Colonic mucosa (tissue), 4 donors: ENCODE measurements around the gene C6. TPM values are rescaled to one million over a fixed set of nuclear protein-coding genes. Genes with fewer than 3 reads are reported as not detected.

Source experiments
- DNase-seq: peaks from one replicate; pipeline ENCODE4 v3.0.0-alpha.2; 2020
- H3K27ac ChIP-seq: fragments of 200-600 bp; one replicate; pipeline ENCODE4 v1.8.0; 2021
- H3K27me3 ChIP-seq: fragments of 200-600 bp; one replicate; pipeline ENCODE4 v1.8.0; 2021
- H3K36me3 ChIP-seq: fragments of 200-600 bp; one replicate; pipeline ENCODE4 v1.8.0; 2021
- H3K4me1 ChIP-seq: fragments of 200-600 bp; one replicate; pipeline ENCODE4 v1.8.0; 2021; ENCODE audit warnings: mild to moderate bottlenecking
- H3K4me3 ChIP-seq: fragments of 200-600 bp; one replicate; pipeline ENCODE4 v1.8.0; 2021
- H3K9ac ChIP-seq, 2 donors: one replicate each; pipeline ENCODE4 v1.7.0; 2013; ENCODE audit warnings: control low read depth in 2 of 2, low read depth in 2 of 2, low read length in 2 of 2
- H3K9me3 ChIP-seq: fragments of 200-600 bp; one replicate; pipeline ENCODE4 v1.8.0; 2021
- CTCF ChIP-seq: fragments of 200-600 bp; IDR thresholded peaks from one replicate; pipeline ENCODE4 v1.8.0; 2022; ENCODE audit warnings: antibody characterized with exemption, mild to moderate bottlenecking
- intact Hi-C: fragments of 100-400 bp; cut with DNase I; formaldehyde crosslinking; loops from one replicate; pipeline ENCODE4 v1.14.1; 2022
- total RNA-seq, 2 donors: library from RNA; stranded (reverse); fragmentation: NEBNext Ultra II Directional in 1 of 2; extraction: Animal tissue kit (Norgen Biotek cat#: 25700) in 1 of 2; gene quantifications; one replicate each; pipeline ENCODE4 v1.2.1, GENCODE V29; 2021
- donor health status: healthy.
- donor health status: DM: no; HTN: no; CAD: no.
- donor health status: DM: no; HTN: no; CAD: no.

The C6 gene
- total RNA-seq, 2 donors from 2014 or later = 1.1 to 1.4 TPM

- no peaks in the 10 kb centered on the region for H3K9me3 ChIP-seq
- H3K27me3 ChIP-seq = no peaks in the 10 kb centered on the region
- no peak for TF ChIP-seq CTCF
- no peak for DNase-seq
- intact Hi-C loops = no loop called here
- H3K9ac ChIP-seq = no peak overlapping the region
- H3K4me1 ChIP-seq = no peaks in the 10 kb centered on the region
- no peak overlapping the region for H3K4me3 ChIP-seq
- no peaks in the 10 kb centered on the region for H3K36me3 ChIP-seq
- no peak overlapping the region for H3K27ac ChIP-seq
Observed at GRCh38 chr5:41151564-41151963, 61.8 kb downstream of the C6 start.

GRCh38 chr5:41148448-41148847, 64.9 kb downstream of the C6 start:
- no peak for TF ChIP-seq CTCF
- DNase-seq = no peak
- Histone ChIP-seq H3K9ac (no peak overlapping the region), H3K36me3 (no peaks in the 10 kb centered on the region), H3K4me1 (no peaks in the 10 kb centered on the region), H3K4me3 (no peak overlapping the region), H3K27ac (no peak overlapping the region), H3K9me3 (no peaks in the 10 kb centered on the region), H3K27me3 (no peaks in the 10 kb centered on the region)
- intact Hi-C loops = no loop called here

- intact Hi-C loops = no loop called here
- no peak overlapping the region for H3K27ac ChIP-seq
- H3K9me3 ChIP-seq = no peaks in the 10 kb centered on the region
- TF ChIP-seq CTCF = no peak
- no peak overlapping the region for H3K9ac ChIP-seq
- H3K4me3 ChIP-seq = no peak overlapping the region
- no peaks in the 10 kb centered on the region for H3K4me1 ChIP-seq
- no peak for DNase-seq
- no peaks in the 10 kb centered on the region for H3K27me3 ChIP-seq
- H3K36me3 ChIP-seq = no peaks in the 10 kb centered on the region
Observed at GRCh38 chr5:41145306-41145705, 68.0 kb downstream of the C6 start.

GRCh38 chr5:41143131-41143901, 70.0 kb downstream of the C6 start:
- Histone ChIP-seq H3K4me3 (no peak overlapping the region), H3K36me3 (no peaks in the 10 kb centered on the region), H3K9ac (no peak overlapping the region), H3K27ac (no peak overlapping the region), H3K9me3 (no peaks in the 10 kb centered on the region), H3K27me3 (no peaks in the 10 kb centered on the region), H3K4me1 (no peaks in the 10 kb centered on the region)
- no peak for DNase-seq
- TF ChIP-seq CTCF = no peak
- intact Hi-C loops = no loop called here

- H3K27me3 ChIP-seq = no peaks in the 10 kb centered on the region
- intact Hi-C loops = no loop called here
- no peak for TF ChIP-seq CTCF
- no peak for DNase-seq
- H3K36me3 ChIP-seq = no peaks in the 10 kb centered on the region
- no peaks in the 10 kb centered on the region for H3K9me3 ChIP-seq
- H3K4me1 ChIP-seq = no peaks in the 10 kb centered on the region
- H3K27ac ChIP-seq = no peak overlapping the region
- H3K4me3 ChIP-seq = no peak overlapping the region
- H3K9ac ChIP-seq = no peak overlapping the region
Observed at GRCh38 chr5:41127967-41128690, 85.2 kb downstream of the C6 start.
